ENCODE results near the gene HDAC11. TPM values are rescaled to one million over a fixed set of nuclear protein-coding genes. Genes with fewer than 3 reads are reported as not detected.
"Not testable (repeated sequence)": the region's sequence is repeated elsewhere in the genome, so short reads cannot be mapped to it uniquely, and the experiment has no call there.

Gene HDAC11
- total RNA-seq, 4 donors from 2014 or later, result 13.0 to 40.4 (median 15.8) TPM

GRCh38 chr3:13519006-13519791 is 39.1 kb downstream of the HDAC11 start:
- intact Hi-C loops (cut with DNase I; ENCODE audit: low total_unique reads) (no loop called here), in situ Hi-C loops (cut with MboI; ENCODE audit: low sequenced_read_pairs in 4 of 4) (no loop called here)
- DNase-seq, result no peak
- Histone ChIP-seq H3K27me3 (no peaks in the 10 kb centered on the region), H3K9me3 (no peaks in the 10 kb centered on the region), H3K4me3 (no peak overlapping the region), H3K4me1 (peaks cover 23 to 32% of the 10 kb centered on the region in 2 donors), H3K36me3 (no peaks in the 10 kb centered on the region), H3K27ac (peak overlapping the region; percentile 71 to 86 (median 77))
- ATAC-seq, result no peak
- TF ChIP-seq, protein P1, sequence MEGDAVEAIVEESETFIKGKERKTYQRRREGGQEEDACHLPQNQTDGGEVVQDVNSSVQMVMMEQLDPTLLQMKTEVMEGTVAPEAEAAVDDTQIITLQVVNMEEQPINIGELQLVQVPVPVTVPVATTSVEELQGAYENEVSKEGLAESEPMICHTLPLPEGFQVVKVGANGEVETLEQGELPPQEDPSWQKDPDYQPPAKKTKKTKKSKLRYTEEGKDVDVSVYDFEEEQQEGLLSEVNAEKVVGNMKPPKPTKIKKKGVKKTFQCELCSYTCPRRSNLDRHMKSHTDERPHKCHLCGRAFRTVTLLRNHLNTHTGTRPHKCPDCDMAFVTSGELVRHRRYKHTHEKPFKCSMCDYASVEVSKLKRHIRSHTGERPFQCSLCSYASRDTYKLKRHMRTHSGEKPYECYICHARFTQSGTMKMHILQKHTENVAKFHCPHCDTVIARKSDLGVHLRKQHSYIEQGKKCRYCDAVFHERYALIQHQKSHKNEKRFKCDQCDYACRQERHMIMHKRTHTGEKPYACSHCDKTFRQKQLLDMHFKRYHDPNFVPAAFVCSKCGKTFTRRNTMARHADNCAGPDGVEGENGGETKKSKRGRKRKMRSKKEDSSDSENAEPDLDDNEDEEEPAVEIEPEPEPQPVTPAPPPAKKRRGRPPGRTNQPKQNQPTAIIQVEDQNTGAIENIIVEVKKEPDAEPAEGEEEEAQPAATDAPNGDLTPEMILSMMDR (IDR thresholded peaks at IDR 0.05 in 4 of 5, conservative IDR thresholded peaks at IDR 0.05 in 1 of 5), result no peak
- no peak for TF ChIP-seq POLR2A (IDR thresholded peaks at IDR 0.05)

GRCh38 chr3:13520326-13520880 is 40.3 kb downstream of the HDAC11 start:
- TF ChIP-seq POLR2A (IDR thresholded peaks at IDR 0.05), result no peak
- no peak for ATAC-seq

DNA sequence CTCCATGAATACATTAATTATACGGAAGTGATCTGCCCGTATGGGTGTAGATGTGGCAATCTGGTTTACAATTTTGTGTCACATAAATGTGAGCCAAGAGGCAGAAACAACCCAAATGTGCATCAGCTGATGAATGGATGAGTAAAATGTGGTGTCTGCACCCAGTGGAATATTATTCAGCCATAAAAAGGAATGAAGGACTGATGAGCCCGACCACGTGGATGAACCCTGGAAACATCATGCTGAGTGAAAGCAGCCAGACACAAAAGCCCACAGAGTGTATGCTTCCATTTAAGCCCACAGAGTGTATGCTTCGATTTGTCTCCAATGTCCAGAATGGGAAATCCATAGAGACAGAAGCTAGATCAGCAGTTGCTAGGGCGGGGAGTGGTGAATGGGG is 41.2 kb downstream of the HDAC11 start:
- no peak overlapping the region for H3K27ac ChIP-seq
- in situ Hi-C loops (cut with MboI; ENCODE audit: low sequenced_read_pairs in 4 of 4) (no loop called here), intact Hi-C loops (cut with DNase I; ENCODE audit: low total_unique reads) (no loop called here)
- no peaks in the 10 kb centered on the region for H3K36me3 ChIP-seq
- peaks cover 17 to 27% of the 10 kb centered on the region in 2 donors for H3K4me1 ChIP-seq
- H3K4me3 ChIP-seq, result no peak overlapping the region
- no peak for ATAC-seq
- H3K27me3 ChIP-seq, result no peaks in the 10 kb centered on the region
- DNase-seq, result no peak
- TF ChIP-seq POLR2A (IDR thresholded peaks at IDR 0.05), result no peak
- TF ChIP-seq, protein P1 (IDR thresholded peaks at IDR 0.05 in 4 of 5, conservative IDR thresholded peaks at IDR 0.05 in 1 of 5), result no peak
- no peaks in the 10 kb centered on the region for H3K9me3 ChIP-seq

More at GRCh38 chr3:13520326-13520880, 40.3 kb downstream of the HDAC11 start:
- H3K27me3 ChIP-seq, result no peaks in the 10 kb centered on the region
- H3K4me1 ChIP-seq, result peaks cover 23 to 32% of the 10 kb centered on the region in 2 donors
- in situ Hi-C loops (cut with MboI; ENCODE audit: low sequenced_read_pairs in 4 of 4), result no loop called here
- intact Hi-C loops (cut with DNase I; ENCODE audit: low total_unique reads), result no loop called here
- no peak overlapping the region for H3K4me3 ChIP-seq
- no peak for DNase-seq
- peak overlapping the region in 1 of 4 donors; percentile 73 for H3K27ac ChIP-seq
- H3K36me3 ChIP-seq, result no peaks in the 10 kb centered on the region
- no peaks in the 10 kb centered on the region for H3K9me3 ChIP-seq

GRCh38 chr3:13521749-13522148 is 41.6 kb downstream of the HDAC11 start:
- H3K27me3 ChIP-seq, H3K27ac ChIP-seq: not testable (repeated sequence)

DNA sequence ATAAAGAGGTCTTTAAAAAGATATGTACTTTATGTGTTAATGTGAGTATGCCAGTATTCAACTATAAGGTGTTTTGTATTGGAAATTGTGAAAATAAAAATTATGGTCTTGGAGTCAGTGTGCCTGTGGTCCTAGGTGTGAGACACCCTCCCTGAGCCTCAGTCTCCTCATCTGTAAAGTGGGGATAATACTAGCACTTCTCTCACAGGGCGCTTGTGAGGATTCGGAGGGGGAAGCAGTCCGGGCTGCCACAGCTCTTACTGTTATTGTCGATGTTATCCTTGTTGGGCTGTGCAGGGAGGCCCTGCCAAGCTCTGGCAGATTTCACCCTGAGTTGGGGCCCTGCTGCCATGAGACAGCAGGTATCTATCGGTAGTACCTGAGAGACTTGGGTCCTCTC is 42.1 kb downstream of the HDAC11 start:
- Histone ChIP-seq H3K9me3 (no peaks in the 10 kb centered on the region), H3K4me1 (peaks cover 13 to 18% of the 10 kb centered on the region in 2 donors), H3K27ac (no peak overlapping the region), H3K36me3 (no peaks in the 10 kb centered on the region), H3K27me3 (no peaks in the 10 kb centered on the region), H3K4me3 (no peak overlapping the region)
- in situ Hi-C loops (cut with MboI; ENCODE audit: low sequenced_read_pairs in 4 of 4) (no loop called here), intact Hi-C loops (cut with DNase I; ENCODE audit: low total_unique reads) (no loop called here)
- ATAC-seq (no peak), DNase-seq (no peak)
- TF ChIP-seq, protein P1 (IDR thresholded peaks at IDR 0.05 in 4 of 5, conservative IDR thresholded peaks at IDR 0.05 in 1 of 5), result no peak
- no peak for TF ChIP-seq POLR2A (IDR thresholded peaks at IDR 0.05)

More at GRCh38 chr3:13521749-13522148, 41.6 kb downstream of the HDAC11 start:
- H3K36me3 ChIP-seq; DNase-seq; ATAC-seq; H3K4me3 ChIP-seq; intact Hi-C loops (cut with DNase I; ENCODE audit: low total_unique reads); in situ Hi-C loops (cut with MboI; ENCODE audit: low sequenced_read_pairs in 4 of 4); H3K9me3 ChIP-seq: not testable (repeated sequence)
- peaks cover 17 to 23% of the 10 kb centered on the region in 2 donors for H3K4me1 ChIP-seq

Data from gastrocnemius medialis (tissue), 4 donors.